ENCODE measurements around the gene CADPS.

The CADPS gene

GRCh38 chr3:62749130-62749529 lies 126.1 kb downstream of the CADPS start:
- DNase-seq (ENCODE audit: low read depth) = no peak

- no peak for DNase-seq (ENCODE audit: low read depth)
These were observed 137.8 kb downstream of the CADPS start for GRCh38 chr3:62737449-62737848.

- DNase-seq (ENCODE audit: low read depth) = no peak
These were observed 139.7 kb downstream of the CADPS start for GRCh38 chr3:62735510-62735909.

- no peak for DNase-seq (ENCODE audit: low read depth)
These were observed 142.9 kb downstream of the CADPS start for GRCh38 chr3:62732183-62732904.

- DNase-seq (ENCODE audit: low read depth) = no peak
These were observed 147.2 kb downstream of the CADPS start for GRCh38 chr3:62727981-62728380.

GRCh38 chr3:62727536-62727935 lies 147.7 kb downstream of the CADPS start:
- DNase-seq (ENCODE audit: low read depth) = no peak

GRCh38 chr3:62724503-62724902 lies 150.7 kb downstream of the CADPS start:
- no peak for DNase-seq (ENCODE audit: low read depth)

GRCh38 chr3:62723914-62724217 lies 151.3 kb downstream of the CADPS start:
- DNase-seq (ENCODE audit: low read depth) = no peak

- DNase-seq (ENCODE audit: low read depth) = no peak
These were observed 151.9 kb downstream of the CADPS start for GRCh38 chr3:62723166-62723913.

- DNase-seq (ENCODE audit: low read depth) = no peak
These were observed 152.9 kb downstream of the CADPS start for GRCh38 chr3:62722344-62722743.

GRCh38 chr3:62718515-62719320 lies 156.5 kb downstream of the CADPS start:
- DNase-seq (ENCODE audit: low read depth) = no peak

- peak; percentile 43 for DNase-seq (ENCODE audit: low read depth)
These were observed 157.2 kb downstream of the CADPS start for GRCh38 chr3:62718011-62718410.

- no peak for DNase-seq (ENCODE audit: low read depth)
These were observed 162.5 kb downstream of the CADPS start for GRCh38 chr3:62712746-62713145.

GRCh38 chr3:62710751-62711150 lies 164.5 kb downstream of the CADPS start:
- no peak for DNase-seq (ENCODE audit: low read depth)

- DNase-seq (ENCODE audit: low read depth) = no peak
These were observed 166.4 kb downstream of the CADPS start for GRCh38 chr3:62708638-62709373.

GRCh38 chr3:62705721-62706120 lies 169.5 kb downstream of the CADPS start:
- DNase-seq (ENCODE audit: low read depth) = no peak

GRCh38 chr3:62703451-62704167 lies 171.6 kb downstream of the CADPS start:
- no peak for DNase-seq (ENCODE audit: low read depth)

GRCh38 chr3:62700357-62700756 lies 174.9 kb downstream of the CADPS start:
- no peak for DNase-seq (ENCODE audit: low read depth)

GRCh38 chr3:62699728-62700127 lies 175.5 kb downstream of the CADPS start:
- peak; percentile 15 for DNase-seq (ENCODE audit: low read depth)

- DNase-seq (ENCODE audit: low read depth) = no peak
These were observed 179.2 kb downstream of the CADPS start for GRCh38 chr3:62696011-62696410.

GRCh38 chr3:62688812-62689211 lies 186.4 kb downstream of the CADPS start:
- no peak for DNase-seq (ENCODE audit: low read depth)

- no peak for DNase-seq (ENCODE audit: low read depth)
These were observed 187.2 kb downstream of the CADPS start for GRCh38 chr3:62688050-62688449.
